Loucy (cell line): ENCODE results near the gene GTSF1L.

ENCODE experiments used
- CTCF ChIP-seq: fragments of 200-600 bp; sonication (generic); conservative IDR thresholded peaks from 2 replicates; pipeline ENCODE4 v1.5.1; 2014; ENCODE audit warnings: mild to moderate bottlenecking, antibody characterized with exemption, low read length
- EZH2phosphoT487 ChIP-seq: fragments of 200-600 bp; IDR thresholded peaks from 2 replicates; pipeline ENCODE4 v1.6.1; 2018; ENCODE audit warnings: antibody characterized with exemption, mild to moderate bottlenecking, moderate library complexity, borderline replicate concordance

- no peak for TF ChIP-seq EZH2phosphoT487
- TF ChIP-seq CTCF = peak; percentile 97
Measured at GRCh38 chr20:43749734-43750294, 23.0 kb upstream of the GTSF1L start.
